ENCODE results near the gene SPATA32. TPM values are rescaled to one million over a fixed set of nuclear protein-coding genes. Genes with fewer than 3 reads are reported as not detected.

The SPATA32 gene
- total RNA-seq, 4 donors from 2014 or later: 0.48 TPM; not detected in 3

- TF ChIP-seq EP300 (IDR thresholded peaks at IDR 0.05; ENCODE audit: low read depth): no peak
- no peak for TF ChIP-seq CTCF (IDR thresholded peaks at IDR 0.05)
- no peak for TF ChIP-seq POLR2A (IDR thresholded peaks at IDR 0.05)
- no peak for TF ChIP-seq POLR2AphosphoS5 (IDR thresholded peaks at IDR 0.05)
- DNase-seq: no peak
- Histone ChIP-seq H3K4me3 (no peak overlapping the region), H3K27ac (peak overlapping the region; percentile 85 to 89 (median 86)), H3K36me3 (peaks cover 0 to 28% (median 3%) of the 10 kb centered on the region in 4 donors), H3K27me3 (no peaks in the 10 kb centered on the region), H3K4me1 (peaks cover 39 to 63% (median 58%) of the 10 kb centered on the region in 4 donors), H3K9me3 (no peaks in the 10 kb centered on the region)
- intact Hi-C loops (cut with DNase I; ENCODE audit: low total_unique reads) (no loop called here), in situ Hi-C loops (cut with MboI; ENCODE audit: low pct_ligation_motif_present in 1 of 4, low pct_unique_long_range_greater_than_20kb in 1 of 4, low sequenced_read_pairs in 3 of 4) (no loop called here)
- 76 to 100% methylated on average over 1 to 10 of the region's 10 CpGs for WGBS, 2 donors (ENCODE audit: low coverage in 1 of 2)
These were observed 25.9 kb upstream of the SPATA32 start for GRCh38 chr17:45287526-45288500.

GRCh38 chr17:45286286-45286685 is 24.4 kb upstream of the SPATA32 start:
- H3K36me3 ChIP-seq: peaks cover 0 to 28% (median 6%) of the 10 kb centered on the region in 4 donors

GRCh38 chr17:45284176-45285140 is 22.6 kb upstream of the SPATA32 start:
- no peak for DNase-seq
- H3K4me1 ChIP-seq: peaks cover 12 to 35% (median 28%) of the 10 kb centered on the region in 4 donors
- no peaks in the 10 kb centered on the region for H3K9me3 ChIP-seq
- peak overlapping the region; percentile 55 to 81 (median 68) for H3K27ac ChIP-seq
- in situ Hi-C loops (cut with MboI; ENCODE audit: low pct_ligation_motif_present in 1 of 4, low pct_unique_long_range_greater_than_20kb in 1 of 4, low sequenced_read_pairs in 3 of 4): loop anchor here in 1 of 4 donors (5.0 kb wide), 1 partner anchor 98 kb away; no protein-coding TSS in a partner anchor
- no peaks in the 10 kb centered on the region for H3K27me3 ChIP-seq
- intact Hi-C loops (cut with DNase I; ENCODE audit: low total_unique reads): no loop called here
- 80 to 90% methylated on average over 2 to 21 of the region's 21 CpGs for WGBS, 2 donors (ENCODE audit: low coverage in 1 of 2)
- peaks cover 0 to 23% (median 5%) of the 10 kb centered on the region in 4 donors for H3K36me3 ChIP-seq
- H3K4me3 ChIP-seq: no peak overlapping the region
- TF ChIP-seq POLR2A (IDR thresholded peaks at IDR 0.05) (no peak), CTCF (IDR thresholded peaks at IDR 0.05) (peak; percentile 10 to 31 (median 15))

More at GRCh38 chr17:45286286-45286685, 24.4 kb upstream of the SPATA32 start:
- 83% methylated on average over 5 of the region's 5 CpGs; no CpG with 5 or more reads in 1 of the 2 donors for WGBS, 2 donors (ENCODE audit: low coverage in 1 of 2)
- intact Hi-C loops (cut with DNase I; ENCODE audit: low total_unique reads) (no loop called here), in situ Hi-C loops (cut with MboI; ENCODE audit: low pct_ligation_motif_present in 1 of 4, low pct_unique_long_range_greater_than_20kb in 1 of 4, low sequenced_read_pairs in 3 of 4) (no loop called here)
- no peak for DNase-seq
- Histone ChIP-seq H3K4me1 (peaks cover 24 to 51% (median 46%) of the 10 kb centered on the region in 4 donors), H3K27ac (peak overlapping the region in 3 of 4 donors; percentile 1 to 89 (median 86)), H3K4me3 (no peak overlapping the region), H3K27me3 (no peaks in the 10 kb centered on the region), H3K9me3 (no peaks in the 10 kb centered on the region)
- TF ChIP-seq CTCF (IDR thresholded peaks at IDR 0.05) (no peak), POLR2A (IDR thresholded peaks at IDR 0.05) (no peak), POLR2AphosphoS5 (IDR thresholded peaks at IDR 0.05) (no peak), EP300 (IDR thresholded peaks at IDR 0.05; ENCODE audit: low read depth) (no peak)

Measured in transverse colon (tissue), 4 donors.